ENCODE measurements around the gene NTSR1.

DNA sequence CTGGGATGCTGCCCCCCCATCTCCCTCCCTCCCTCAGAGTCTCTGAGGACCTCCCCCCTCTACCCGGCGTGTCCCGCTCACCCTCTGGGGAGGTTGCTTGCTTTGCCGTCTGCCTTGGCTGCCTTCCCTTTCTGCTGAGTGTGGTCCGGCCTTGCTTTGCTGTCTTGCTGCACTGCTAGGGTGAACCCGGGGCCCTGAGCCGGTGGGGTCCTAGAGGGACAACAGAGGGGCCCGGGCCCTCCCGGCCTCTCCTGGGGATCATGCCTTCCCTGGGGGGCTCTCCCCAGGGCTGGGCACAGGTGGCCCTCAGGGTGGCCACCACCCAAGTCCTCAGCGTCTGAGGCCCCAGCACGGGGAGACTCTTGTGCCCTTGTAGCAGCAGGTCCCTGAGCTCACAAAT lies 47.0 kb upstream of the NTSR1 start:
- TF ChIP-seq CTCF (conservative IDR thresholded peaks at IDR 0.05) (no peak), ZFX (IDR thresholded peaks at IDR 0.05) (no peak)

All from C4-2B (cell line).